ENCODE results near the gene IFT57.

The IFT57 gene

GRCh38 chr3:108178676-108179075 lies 43.5 kb downstream of the IFT57 start:
- H3K4me3 ChIP-seq (ENCODE audit: low read depth, low read length): no peak overlapping the region
- no peak for DNase-seq (ENCODE audit: low read depth)
- TF ChIP-seq CTCF (IDR thresholded peaks at IDR 0.05; ENCODE audit: control insufficient read depth, extremely low read depth, insufficient read depth): no peak

- no peak overlapping the region for H3K4me3 ChIP-seq (ENCODE audit: low read depth, low read length)
- DNase-seq (ENCODE audit: low read depth): no peak
- TF ChIP-seq CTCF (IDR thresholded peaks at IDR 0.05; ENCODE audit: control insufficient read depth, extremely low read depth, insufficient read depth): no peak
Observed at GRCh38 chr3:108177536-108177935, 44.7 kb downstream of the IFT57 start.

GRCh38 chr3:108175352-108175751 lies 46.9 kb downstream of the IFT57 start:
- no peak for TF ChIP-seq CTCF (IDR thresholded peaks at IDR 0.05; ENCODE audit: control insufficient read depth, extremely low read depth, insufficient read depth)
- no peak for DNase-seq (ENCODE audit: low read depth)
- no peak overlapping the region for H3K4me3 ChIP-seq (ENCODE audit: low read depth, low read length)

GRCh38 chr3:108171106-108171505 lies 51.1 kb downstream of the IFT57 start:
- DNase-seq (ENCODE audit: low read depth): no peak
- no peak for TF ChIP-seq CTCF (IDR thresholded peaks at IDR 0.05; ENCODE audit: control insufficient read depth, extremely low read depth, insufficient read depth)

GRCh38 chr3:108164391-108164790 lies 57.8 kb downstream of the IFT57 start:
- H3K4me3 ChIP-seq (ENCODE audit: low read depth, low read length): no peak overlapping the region
- DNase-seq (ENCODE audit: low read depth): no peak
- no peak for TF ChIP-seq CTCF (IDR thresholded peaks at IDR 0.05; ENCODE audit: control insufficient read depth, extremely low read depth, insufficient read depth)

More at GRCh38 chr3:108171106-108171505, 51.1 kb downstream of the IFT57 start:
- no peak overlapping the region for H3K4me3 ChIP-seq (ENCODE audit: low read depth, low read length)

- no peak overlapping the region for H3K4me3 ChIP-seq (ENCODE audit: low read depth, low read length)
- TF ChIP-seq CTCF (IDR thresholded peaks at IDR 0.05; ENCODE audit: control insufficient read depth, extremely low read depth, insufficient read depth): no peak
- DNase-seq (ENCODE audit: low read depth): no peak
Observed at GRCh38 chr3:108159865-108160264, 62.4 kb downstream of the IFT57 start.

- DNase-seq (ENCODE audit: low read depth): no peak
- no peak overlapping the region for H3K4me3 ChIP-seq (ENCODE audit: low read depth, low read length)
- no peak for TF ChIP-seq CTCF (IDR thresholded peaks at IDR 0.05; ENCODE audit: control insufficient read depth, extremely low read depth, insufficient read depth)
Observed at GRCh38 chr3:108159105-108159504, 63.1 kb downstream of the IFT57 start.

Measured in LNCaP clone FGC (cell line).